EL (cell line): Measurements from ENCODE around the gene CLASP2.
"Not testable (repeated sequence)": the region's sequence is repeated elsewhere in the genome, so short reads cannot be mapped to it uniquely, and the experiment has no call there.

Experiments
- DNase-seq: peaks from one replicate; pipeline ENCODE4 v3.0.0-alpha.2; 2016

CLASP2 gene

DNA sequence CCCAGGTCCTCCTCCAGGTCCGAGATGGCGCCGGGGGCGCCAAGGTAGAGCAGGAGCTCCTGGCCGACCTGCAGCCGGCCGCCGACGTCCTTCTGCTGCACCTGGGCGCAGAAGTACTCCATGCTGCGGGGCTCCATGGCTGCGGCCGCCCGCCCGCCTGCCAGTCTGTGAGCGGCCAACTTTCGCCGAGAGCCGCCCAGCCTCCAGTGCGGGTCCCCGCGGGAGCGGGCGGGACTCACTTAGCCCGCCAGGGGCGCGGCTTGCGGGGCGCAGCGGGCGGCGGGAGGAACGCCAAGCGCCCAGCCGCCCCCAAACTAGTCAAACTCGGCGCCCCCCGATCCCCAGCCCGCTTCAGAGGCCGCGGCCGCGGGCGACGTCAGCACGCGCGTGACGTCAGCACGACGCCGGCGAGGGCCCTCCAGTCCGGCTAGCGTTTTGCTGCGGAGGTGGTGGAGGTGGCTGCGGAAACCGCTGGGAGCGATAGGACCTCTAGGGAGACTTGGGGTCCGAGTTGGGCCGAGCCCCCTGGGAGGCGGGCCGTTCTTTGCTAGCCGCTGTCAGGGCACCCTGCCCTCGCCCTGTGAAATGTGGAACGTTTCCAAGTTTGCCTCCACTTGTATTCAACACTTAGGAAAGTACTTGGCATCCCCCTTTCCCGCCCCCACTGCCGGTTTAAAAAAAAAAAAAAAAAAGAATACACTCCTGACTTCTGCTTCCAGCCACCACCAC is at the start of gene CLASP2:
Gene CLASP2, minus strand, starts transcription at position 389 of the 729 bp plus-strand sequence. Its CDS starts 252 bp downstream, at position 137.
- peak; percentile 89 for DNase-seq

DNA sequence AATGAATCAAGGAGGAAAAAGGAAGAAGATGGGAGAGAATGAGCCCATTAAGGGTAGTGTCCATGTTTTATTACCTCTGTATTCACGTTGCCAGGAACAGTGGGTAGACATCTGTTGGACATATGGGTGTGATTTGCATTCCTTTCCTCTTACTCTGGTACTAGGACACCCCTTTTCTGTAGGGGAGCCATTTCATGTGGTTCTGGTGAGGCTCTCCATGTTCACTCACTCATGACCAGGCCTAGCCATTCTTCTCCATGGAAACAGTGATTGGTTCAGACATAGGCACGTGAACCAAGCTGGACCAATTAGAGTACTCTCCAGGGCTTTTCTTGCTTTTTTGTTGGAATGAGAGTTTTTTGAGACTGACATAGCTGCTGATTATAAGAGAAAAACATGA is 40.8 kb upstream of the CLASP2 start:
- DNase-seq, result peak; percentile 67

DNA sequence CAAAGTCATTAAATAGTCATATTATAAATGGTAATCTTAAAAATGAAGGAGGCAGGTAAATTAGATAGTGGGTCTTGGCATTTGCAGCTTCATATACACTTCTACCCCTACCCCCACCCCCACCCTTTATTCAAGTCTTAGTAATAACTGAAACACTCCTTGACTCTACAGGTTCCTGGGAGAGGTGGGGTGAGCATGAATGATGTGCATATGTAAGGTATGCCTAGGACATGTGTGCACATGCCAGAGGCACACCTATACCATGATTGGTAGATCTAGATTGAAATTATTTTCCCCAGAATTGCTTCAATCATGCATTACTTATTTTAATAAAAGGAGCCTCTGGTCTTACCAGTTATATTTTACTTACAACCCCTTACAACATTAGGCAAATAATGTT is 40.2 kb upstream of the CLASP2 start:
- DNase-seq, result no peak

DNA sequence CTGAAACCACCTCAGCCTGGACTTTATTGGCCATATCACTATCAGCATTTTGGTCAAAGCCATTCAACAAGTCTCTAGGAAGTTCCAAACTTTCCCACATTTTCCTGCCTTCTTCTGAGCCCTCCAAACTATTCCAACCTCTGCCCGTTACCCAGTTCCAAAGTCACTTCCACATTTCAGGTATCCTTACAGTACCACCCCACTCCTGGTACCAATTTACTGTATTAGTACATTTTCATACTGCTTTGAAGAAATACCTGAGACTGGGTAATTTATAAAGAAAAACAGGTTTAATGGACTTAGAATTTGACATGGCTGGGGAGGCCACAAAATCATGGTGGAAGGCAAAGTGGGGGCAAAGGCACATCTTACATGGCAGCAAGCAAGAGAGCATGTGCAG is 36.3 kb upstream of the CLASP2 start:
- not testable (repeated sequence) for DNase-seq

DNA sequence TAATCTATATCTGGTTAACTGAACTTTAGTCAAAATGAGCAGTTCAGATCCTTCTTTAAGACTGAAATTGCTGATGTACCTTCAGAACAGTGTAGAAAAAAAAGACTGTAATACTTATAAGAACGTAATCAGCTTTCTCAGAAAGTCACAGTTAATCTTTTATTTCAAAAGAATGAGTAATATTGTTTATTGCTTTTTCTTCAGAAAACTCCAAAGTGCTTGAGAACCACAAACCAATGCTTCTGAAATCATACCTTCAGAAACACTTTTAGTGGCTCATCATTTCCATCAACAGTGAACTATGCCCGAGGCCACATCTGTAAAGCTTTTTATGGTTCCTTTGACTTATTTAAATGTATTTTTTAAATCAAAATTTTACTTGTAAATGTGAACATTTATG is 33.3 kb upstream of the CLASP2 start:
- DNase-seq, result no peak

DNA sequence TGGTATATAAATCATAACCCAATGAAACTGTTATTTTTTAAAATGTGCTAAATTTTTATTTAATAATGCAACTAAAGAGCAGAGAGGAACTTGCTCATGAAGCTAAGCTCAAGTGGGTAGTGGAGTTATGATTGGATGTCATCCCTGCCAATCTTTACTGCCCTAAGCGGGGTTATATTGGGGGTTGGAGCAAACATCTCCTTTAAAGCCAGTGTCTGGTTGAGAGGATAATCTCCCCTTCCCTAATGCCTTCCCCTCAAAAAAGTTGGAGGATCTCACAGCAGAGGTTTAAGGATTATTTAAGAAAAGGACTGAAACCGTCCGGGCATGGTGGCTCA is 32.1 kb upstream of the CLASP2 start:
- DNase-seq, result no peak

DNA sequence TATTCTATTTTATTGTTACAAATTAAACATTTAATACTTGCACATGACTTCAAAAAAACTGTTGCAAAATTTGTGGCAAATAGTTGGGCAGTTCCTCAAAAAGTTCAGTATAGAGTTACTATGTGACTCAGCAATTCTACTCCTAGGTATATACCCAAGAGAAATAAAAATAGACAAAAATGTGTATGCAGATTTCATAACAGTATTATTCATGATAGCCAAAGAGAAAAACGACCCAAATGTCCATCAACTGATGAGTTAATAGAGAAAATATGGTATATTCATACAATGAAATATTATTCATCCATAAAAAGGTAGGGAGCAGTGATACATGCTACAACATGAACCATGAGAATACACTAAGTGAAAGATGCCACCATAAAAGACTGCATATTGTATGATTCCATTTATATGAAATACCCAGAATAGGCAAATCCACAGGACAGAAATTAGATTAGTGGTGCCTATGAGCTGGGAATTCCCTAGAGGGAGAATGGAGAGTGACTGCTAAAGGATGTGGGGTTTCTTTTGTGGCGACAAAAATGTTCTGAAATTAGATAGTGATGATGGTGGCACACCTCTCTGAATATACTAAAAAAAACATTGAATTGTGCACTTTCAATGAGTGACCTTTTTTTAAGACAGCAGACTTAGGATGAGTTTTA is 31.6 kb upstream of the CLASP2 start:
- peak; percentile 51 for DNase-seq

DNA sequence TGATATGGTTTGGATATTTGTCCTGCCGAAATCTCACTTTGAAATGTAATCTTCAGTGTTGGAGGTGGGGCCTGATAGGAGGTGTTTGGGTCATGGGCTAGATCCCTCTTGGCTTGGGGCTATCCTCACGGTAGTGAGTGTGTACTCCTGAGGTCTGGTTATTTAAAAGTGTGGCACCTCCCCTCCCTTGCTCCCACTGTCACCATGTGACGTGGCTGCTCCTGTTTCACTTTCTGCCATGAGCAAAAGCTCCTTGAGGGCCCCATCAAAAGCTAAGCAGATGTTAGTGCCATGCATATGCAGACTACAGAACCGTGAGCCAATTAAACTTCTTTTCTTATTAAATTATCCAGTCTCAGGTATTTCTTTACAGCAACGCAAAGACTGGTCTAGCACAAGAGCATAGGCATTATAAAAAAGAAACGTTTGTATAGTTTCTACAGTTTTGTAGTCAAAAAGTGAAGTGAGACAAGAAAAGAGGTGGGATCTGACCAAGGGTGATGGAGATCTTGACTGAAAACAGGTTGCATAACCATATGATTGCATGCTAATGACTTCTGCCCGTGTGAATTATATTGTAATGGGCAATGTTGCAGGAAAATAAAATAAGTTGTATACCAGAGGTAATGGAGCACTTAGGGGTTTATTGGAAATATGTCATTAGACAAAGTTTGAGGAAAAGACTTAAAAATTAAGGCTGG is 28.5 kb upstream of the CLASP2 start:
- no peak for DNase-seq

DNA sequence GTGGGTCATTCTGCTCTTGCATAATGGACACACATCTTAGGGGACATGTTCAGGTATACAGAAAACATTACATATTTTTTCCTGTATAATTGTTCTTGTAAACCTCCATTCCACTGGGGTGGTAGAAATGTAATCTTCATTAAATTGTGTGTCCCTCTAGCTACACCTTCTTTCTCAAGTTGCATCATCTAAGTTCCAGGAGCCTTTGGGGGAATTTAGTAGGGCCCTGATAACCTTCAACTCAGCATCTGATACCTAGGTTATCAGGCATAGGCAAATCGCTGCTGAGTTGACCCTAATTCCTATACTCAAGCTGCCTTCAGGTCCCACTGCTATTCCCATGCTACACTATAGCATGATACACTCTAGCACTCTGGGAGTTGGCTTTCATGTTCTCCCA is 19.1 kb upstream of the CLASP2 start:
- DNase-seq, result no peak

DNA sequence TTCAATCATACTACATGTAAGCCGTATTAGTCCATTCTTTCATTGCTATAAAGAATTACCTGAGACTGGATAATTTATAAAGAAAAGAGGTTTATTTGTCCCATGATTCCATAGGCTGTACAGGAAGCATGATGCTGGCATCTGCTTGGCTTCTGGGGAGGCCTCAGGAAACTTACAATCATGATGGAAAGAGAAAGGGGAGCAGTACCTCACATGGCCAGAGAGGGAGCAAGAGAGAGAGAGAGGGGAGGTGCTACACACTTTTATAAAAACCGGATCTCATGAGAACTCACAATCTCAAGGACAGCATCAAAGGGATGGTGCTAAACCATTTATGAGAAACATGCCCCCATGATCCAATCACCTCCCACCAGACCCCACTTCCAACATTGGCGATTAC is 14.3 kb upstream of the CLASP2 start:
- DNase-seq, result no peak

DNA sequence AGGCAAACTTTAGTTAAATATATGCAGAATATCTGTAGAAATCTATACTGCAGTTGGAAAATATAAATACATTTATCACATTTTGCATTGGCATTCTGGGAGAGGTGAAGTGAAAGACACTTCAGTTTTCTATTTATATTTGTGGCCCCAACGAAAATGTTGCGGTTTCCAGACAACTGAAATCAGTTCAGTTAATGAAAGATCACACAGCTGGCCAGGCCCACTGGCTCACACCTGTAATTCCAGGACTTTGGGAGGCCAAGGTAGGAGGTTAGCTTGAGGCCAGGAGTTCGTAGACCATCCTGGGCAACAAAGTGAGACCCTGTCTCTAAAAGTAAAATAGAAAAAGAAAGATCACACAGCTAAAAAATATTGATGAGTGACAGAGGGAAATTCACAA is 11.9 kb upstream of the CLASP2 start:
- DNase-seq, result no peak

DNA sequence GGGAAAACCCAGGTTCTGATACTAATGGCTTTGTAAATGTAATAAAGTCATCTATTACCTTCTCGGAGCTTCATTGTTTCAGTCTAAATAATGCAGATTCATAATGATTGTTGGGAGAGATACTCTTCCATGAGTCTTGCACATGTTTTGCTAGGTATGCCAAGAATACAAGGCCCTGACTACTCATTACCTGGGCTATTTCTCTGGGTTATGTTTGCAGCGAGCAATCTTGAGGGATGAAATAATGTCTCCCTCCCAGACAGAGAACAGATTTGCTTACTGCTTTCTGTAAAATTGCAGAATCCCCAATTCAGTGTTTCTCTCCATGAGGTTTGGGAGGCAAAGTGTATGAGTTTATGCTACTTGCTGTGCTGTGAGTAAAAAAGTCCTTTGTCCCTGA is 6.2 kb upstream of the CLASP2 start:
- DNase-seq, result no peak

DNA sequence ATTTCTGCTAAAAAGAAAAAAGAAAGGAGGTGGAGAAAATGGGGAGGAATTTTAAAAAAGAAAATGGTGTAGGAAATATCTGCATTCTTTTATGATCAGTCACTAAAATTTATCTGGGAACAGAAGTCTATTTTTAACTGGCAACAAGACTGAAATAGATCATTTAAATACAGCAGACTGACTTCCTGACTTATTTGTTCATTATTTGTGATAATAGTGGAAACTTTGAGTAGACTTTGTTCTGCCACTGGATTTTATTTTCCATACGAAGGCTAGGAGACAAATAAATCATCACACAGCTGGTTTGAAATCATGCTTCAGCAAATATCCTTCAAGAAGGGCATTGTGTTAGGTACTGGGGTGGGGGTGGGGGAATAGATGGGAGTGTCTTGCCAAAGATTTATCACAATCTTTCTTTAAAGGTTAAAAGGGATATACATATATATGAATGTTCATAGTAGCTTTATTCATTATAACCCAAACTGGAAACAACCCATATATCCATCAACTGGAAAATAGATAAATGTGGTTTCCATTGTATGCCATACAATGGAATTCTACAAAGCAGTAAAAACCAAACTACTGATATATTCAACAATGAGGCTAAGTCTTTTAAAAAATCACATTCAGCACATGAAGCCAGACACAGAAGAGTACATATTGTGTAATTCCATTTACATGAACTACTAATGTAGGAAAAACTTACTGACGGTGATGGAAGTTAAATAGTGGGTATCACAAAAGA is 4.7 kb upstream of the CLASP2 start:
- DNase-seq, result peak; percentile 29

DNA sequence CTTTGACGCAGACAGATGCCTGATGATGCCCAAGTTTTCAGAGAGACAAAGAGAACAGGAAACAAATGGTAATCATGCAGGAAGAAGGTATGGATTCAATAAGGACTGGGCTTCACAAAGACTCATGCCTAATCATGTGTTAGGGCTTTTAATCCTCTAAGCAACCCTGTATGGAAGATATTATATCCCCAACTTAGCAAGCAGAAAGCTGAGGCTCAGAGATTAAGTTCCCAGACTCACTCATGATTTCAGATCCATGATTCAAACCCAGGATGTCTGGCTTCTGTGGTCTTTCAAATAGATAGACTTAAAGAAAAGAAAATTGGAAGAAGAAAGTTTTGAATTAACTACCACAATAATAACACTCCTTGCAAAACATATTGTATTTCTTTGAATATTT is 4.1 kb upstream of the CLASP2 start:
- peak; percentile 16 for DNase-seq

DNA sequence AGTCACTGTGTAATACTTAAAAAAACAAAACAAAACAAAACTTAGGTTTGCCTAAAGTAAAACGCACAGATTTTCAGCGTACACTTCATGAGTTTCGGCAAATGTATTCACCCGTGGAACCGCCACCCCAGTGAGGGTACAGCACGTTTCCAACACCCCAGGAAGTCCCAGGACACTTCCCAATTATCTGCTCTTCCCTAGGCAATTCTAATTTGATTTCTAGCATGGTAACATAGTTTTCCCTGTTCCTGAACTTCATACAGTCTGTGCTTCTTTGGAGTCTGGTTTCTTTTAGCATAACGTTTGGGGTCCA is 497 bp upstream of the CLASP2 start:
- DNase-seq, result no peak

DNA sequence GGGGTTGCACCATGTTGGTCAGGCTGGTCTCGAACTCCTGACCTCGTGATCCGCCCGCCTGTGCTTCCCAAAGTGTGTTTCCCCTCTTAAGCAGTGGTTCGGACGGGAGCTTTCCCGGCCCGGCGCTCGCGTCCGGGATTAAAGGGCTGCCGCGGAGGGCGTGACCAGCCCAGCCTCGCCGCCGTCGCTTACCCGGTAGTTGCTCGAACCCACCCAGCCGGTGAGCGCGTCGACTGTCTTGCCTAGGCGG is 513 bp downstream of the CLASP2 start:
- peak; percentile 70 for DNase-seq

DNA sequence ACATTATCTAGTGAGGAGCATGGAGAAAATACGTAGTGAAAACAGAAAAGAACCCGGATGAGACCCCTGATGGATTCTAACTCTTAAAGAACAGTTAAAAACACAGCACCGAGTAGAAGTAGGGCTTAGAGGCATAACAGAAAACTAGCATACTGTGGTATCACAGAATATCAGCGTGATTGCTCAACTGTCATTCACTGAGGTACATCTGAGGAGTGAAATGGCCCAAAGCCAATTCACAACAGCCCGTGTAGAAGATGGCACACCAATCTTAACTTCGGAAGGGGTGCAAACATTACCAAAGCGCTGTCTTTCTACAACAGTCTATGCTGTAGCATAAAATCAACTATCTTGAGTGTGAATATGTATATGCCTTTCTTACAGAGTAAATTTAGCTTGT is 1.8 kb downstream of the CLASP2 start:
- DNase-seq, result peak; percentile 5

DNA sequence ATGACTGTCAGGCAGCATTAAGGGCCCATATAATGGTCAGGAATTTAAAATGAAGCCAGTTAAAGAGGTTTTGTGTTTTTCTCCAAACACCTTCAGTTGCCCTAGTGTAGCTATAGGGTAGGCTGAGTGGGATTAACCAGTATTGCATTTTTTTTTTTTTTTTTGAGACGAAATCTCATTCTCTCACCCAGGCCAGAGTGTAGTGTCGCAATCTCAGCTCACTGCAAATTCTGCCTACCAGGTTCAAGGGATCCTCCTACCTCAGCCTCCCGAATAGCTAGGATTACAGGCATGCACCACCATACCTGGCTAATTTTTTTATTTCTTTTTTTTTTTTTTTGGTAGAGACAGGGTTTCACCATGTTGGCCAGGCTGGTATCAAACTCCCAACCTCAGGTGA is 7.0 kb downstream of the CLASP2 start:
- DNase-seq, result no peak

DNA sequence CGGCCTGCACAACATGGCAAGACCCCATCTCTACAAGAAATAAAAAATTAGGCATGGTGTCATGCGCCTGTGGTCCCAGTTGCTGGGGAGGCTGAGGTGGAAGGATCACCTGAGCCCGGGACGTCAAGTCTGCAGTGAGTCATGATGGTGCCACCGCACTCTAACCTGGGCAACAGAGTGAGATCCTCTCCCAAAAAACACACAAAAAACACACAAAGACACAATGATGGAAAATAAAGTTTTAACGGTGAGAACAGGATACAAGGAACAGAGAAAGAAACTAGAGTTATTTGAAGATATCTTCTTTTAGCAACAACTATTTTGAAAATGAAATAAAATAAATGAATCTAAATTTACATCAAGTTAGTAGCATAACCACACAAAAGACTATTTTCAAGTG is 12.0 kb downstream of the CLASP2 start:
- DNase-seq, result no peak

DNA sequence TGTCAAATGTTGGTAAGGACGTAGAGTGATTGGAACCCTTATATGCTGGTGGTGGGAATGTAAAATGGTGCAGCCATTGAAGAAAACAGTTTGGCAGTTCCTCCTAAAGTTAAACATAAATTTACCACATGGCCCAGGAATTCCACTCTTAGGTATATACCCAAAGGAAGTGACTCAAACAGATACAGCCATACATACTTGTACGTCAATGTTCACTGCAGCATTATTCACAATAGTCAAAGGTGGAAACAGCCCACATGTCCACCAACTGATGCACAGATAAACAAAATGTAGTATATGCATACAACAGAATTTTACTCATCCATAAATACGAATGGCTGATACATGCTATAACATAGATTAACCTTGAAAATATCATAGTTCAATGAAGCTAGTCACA is 13.2 kb downstream of the CLASP2 start:
- peak; percentile 2 for DNase-seq

DNA sequence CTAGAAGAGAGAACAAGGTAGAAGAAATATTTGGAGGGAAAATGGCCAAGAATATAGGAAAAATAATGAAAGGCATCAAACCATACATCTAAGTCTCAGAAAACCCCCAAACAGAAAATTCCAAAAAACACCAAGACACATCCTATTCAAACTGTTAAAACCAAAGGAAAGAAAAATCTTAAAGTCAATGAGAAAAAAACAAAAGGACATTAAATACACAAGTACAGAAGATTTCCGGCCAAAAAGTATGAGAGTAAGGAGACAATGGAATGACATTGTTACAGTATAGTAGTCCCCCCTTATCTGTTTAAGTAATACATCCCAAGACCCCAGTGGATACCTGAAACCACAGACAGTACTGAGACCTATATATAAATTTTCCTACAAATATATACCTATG is 18.8 kb downstream of the CLASP2 start:
- no peak for DNase-seq

DNA sequence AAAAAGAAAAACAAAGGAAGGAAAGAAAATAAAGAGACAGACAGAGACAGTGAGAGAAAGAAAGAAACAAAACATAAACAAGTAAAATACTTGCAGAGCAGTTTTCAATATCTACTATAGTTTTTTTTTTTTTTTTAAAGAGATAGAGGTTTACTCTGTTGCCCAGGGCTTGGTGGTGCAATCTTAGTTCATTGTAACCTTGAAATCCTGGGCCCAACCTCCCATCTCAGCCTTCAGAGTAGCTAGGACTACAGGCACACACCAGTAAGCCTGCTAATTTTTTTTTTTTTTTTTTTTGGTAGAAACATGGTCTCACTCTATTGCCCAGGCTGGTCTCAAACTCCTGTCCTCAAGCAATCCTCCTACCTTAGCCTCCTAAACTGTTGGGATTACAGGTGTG is 23.1 kb downstream of the CLASP2 start:
- DNase-seq, result no peak

DNA sequence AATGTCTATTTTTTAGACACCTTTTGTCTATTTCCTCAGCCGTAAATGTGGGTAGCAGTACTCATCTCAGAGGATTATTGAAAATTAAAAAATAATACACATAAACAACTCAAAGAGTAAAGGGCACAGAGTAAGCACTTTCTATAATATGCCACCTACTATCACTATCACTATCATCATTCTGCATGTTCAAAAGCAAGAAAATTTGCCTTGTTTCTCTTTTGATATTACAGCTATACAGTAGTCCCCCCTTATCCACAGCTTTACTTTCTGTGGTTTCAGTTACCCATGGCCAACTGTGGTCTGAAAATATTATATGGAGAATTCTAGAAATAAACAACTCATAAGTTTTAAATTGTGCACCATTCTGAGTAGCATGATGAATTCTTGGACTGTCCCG is 27.7 kb downstream of the CLASP2 start:
- DNase-seq, result no peak

DNA sequence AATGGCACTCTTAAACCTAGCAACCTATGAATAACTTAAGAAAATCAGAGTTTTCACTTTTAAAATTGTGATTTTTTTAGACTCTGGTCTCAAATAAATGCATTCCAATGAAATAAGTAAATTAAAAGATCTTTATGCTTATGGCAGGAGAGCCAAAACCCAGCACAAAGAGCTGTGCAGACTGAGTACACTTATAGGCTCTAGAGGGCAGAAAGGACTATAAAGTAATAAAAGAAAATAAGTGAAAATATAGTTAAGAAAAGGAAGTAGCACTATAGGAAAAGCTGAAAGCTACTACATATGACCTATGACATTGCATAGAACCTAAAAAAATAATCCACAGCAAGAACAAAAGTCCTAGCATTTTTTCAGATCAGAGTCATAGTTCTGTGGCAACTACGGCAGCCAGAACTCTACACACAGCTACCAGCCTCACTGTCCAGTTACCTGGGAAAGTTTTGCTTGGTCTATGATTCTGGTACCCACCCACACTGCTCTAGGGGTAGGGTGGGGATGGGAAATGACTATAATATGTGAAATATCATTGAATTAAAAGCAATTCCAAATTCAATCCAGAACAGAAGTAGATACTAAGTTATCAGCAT is 30.5 kb downstream of the CLASP2 start:
- peak; percentile 73 for DNase-seq
